HK-2 (cell line): ENCODE measurements around the gene PARVG.

ENCODE experiments used
- DNase-seq: peaks from one replicate; pipeline ENCODE4 v3.0.0-alpha.2; 2018; ENCODE audit not compliant: unreplicated experiment

The PARVG gene

GRCh38 chr22:44195189-44195871 lies 14.6 kb downstream of the PARVG start:
- DNase-seq = no peak

DNA sequence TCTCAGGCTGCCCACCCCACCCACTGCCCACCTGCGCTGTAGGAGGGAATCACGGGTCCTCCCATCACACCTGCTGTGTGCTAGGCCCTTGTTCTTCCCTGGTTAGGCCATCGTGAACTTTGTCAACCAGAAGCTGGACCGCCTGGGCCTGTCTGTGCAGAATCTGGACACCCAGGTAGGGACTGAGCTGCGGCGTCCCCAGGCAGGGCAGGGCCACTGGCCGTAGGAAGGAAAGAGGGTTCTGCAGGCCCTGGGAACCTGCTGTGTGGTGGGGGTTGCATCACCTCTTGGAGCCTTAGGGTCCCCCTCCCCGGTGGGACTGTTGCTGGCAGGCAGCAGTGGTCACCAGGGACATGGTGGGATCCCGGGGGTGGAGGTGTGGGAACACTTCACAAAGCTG lies 15.5 kb downstream of the PARVG start:
- DNase-seq = no peak

GRCh38 chr22:44196731-44197131 lies 16.0 kb downstream of the PARVG start:
- DNase-seq = no peak

DNA sequence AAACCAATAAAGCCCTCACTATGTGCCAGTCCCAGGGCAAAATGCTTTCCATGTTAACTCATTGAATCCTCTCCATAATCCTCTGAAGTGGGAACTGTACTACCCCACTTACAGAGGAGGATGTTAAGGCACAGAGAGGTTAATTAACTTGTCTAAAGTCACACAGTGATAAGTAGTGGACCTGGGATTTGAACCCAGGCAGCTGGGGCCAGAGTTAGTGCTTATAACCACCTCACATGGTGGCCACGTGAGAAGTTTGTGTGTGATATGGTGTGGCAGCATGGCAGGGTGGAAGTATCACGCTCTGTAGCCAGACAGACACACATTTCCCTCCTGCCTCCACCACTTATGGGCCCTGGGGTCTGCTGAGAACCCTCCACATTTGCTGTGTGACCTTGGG lies 16.5 kb downstream of the PARVG start:
- DNase-seq = no peak

GRCh38 chr22:44199164-44199563 lies 18.4 kb downstream of the PARVG start:
- DNase-seq = no peak

DNA sequence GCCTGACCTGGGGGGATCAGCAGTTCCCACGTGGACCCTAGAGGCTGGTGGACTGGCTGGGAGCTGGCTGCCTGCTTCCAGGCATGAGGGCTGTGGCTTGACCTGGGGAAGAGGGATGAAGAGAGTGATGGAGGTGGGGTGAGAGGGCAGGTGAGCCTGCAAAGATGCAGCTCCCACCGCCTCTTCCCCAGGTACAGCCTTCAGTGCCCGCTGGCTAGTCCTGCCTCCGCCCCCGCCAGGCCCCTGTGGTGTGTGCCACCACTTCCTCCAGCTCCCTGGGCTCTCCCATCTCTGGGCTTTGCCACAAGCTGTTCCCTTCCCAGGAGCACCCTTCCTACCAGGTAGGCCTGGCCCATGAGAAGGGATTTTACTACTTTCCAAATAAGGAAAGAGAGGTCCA lies 19.1 kb downstream of the PARVG start:
- no peak for DNase-seq

- DNase-seq = no peak
Observed at GRCh38 chr22:44200451-44200850, 19.7 kb downstream of the PARVG start.

- DNase-seq = no peak
Observed at GRCh38 chr22:44200855-44201550, 20.3 kb downstream of the PARVG start.

GRCh38 chr22:44201665-44202064 lies 20.9 kb downstream of the PARVG start:
- no peak for DNase-seq

GRCh38 chr22:44202261-44202789 lies 21.6 kb downstream of the PARVG start:
- no peak for DNase-seq

DNA sequence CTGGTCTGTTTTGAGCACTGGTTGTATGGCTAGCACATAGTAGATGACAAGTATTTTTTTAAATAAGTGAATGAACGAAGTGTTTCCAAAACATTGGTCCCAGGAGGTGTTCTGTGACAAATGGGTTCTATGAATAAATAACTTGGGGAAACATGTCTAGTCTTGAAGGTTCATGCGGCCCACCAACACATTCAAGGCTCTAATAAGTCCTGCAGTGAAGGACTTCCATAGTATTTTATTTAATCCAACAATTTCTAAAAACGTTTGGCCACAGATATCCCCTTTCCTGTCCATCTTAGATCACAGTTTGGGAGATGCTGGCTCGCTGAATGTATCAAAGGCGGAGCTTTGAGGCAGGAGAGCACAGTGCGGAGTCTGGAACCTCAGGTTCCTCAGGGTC lies 22.5 kb downstream of the PARVG start:
- DNase-seq = no peak

DNA sequence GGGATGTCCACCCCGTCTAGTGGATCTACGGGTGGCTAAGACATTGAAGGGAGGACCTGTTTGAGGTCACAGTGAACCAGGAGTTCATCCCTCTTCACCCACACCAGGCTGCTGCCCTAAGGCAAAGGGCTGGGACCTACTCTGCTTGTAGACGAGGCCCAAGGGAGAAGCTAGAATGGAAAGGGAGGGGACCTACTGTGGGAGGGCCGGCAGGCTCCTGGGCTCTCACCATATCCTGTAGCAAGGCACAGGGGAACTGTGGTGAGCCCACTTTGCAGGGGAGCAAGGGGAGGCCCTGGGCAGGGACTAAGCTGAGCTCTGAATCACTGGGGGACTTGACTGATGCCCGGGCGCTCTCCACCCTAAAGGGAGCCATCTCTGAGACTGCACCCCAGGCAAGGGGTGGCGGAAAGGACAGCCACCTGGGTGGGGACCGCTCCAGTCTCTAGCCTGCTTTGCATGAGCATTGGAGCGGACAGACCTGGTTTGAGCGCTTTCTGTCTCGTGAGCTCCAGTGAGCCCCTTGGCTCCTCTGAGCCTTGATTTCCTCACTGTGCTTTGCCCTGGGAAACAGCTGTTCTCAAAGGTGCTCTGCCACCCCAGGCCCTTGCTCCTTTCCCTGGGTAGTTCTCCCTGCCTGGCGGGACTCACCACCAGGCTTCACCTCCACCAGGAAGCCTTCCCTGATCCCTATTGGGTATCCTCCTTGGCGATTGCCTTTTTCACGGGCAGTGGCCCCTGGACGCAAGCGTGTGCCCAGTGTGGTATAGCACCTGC lies 24.2 kb downstream of the PARVG start:
- no peak for DNase-seq

DNA sequence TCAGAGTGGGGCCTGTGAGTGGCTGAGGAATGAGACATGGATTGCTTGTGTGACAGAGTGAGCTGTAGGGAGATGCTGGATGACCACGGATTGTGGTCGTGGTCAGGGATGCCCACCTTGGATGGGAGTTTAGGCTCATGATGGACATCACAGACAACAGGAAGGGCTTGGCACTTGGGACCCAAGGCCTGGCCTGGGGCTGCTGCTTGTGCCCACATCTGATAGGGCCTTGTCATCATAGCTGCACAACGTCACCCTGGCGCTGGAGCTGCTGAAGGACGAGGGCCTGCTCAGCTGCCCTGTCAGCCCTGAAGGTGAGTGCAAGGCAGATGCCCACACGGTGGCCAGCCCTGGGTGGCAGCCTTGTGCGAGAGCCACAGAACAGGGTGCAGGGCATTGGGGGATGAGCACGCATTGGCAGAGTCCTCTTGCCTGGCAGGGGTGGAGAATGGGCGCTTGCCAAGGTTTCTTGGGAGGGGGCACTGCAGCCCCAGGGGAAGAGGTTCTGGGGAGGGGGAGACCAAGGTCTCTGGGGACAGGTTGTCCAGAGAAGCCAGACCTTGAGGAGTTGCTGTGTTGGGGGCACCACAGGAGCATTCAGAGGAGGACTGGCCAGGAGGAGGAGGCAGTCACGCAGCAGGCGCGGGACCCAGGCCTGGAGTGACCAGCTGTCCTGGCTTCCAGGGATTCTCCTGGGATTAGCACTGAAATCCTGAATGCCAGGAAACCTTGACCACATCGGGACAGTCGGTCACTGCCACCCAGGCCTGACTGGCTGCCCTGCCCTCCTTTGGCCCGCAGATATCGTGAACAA lies 25.0 kb downstream of the PARVG start:
- DNase-seq = no peak

- no peak for DNase-seq
Observed at GRCh38 chr22:44206330-44206645, 25.6 kb downstream of the PARVG start.

GRCh38 chr22:44206696-44207095 lies 26.0 kb downstream of the PARVG start:
- DNase-seq = no peak

DNA sequence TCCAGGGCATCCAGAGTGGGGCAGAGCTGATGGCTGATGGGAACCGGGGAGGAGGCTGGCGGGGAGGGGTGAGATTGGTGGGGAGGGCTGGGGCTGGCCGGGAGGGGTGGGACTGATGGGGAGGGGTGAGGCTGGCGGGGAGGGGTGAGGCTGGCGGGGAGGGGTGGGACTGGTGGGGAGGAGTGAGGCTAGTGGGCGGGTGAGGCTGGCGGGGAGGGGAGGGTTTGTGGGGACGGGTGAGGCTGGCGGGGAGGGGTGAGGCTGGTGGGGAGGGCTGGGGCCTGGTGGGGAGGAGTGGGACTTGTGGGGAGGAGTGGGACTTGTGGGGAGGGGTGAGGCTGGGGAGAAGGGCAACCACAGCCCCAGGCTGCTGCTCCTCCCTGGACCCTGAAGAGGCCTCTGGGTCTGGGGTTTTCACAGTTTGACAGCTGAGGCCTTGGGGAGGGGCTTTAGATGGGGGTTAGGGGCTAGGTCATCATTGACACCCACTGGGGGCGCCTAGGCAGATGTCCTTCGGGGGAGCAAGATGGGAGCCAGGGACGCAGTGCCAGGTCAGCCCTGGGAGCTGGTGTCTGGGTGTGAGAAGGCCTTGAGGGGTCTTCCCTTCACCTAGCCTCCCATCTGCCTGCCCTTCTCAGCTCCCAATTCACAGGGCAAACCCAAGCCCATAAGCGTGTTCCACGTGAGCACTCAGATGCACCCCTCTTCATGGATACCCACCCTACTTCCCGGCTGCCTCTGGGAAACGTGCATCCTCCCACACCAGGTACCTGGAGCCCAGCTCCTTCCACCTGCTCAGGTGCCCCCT lies 26.7 kb downstream of the PARVG start:
- no peak for DNase-seq

- DNase-seq = no peak
Observed at GRCh38 chr22:44207981-44208317, 27.2 kb downstream of the PARVG start.

- DNase-seq = no peak
Observed at GRCh38 chr22:44209343-44209742, 28.6 kb downstream of the PARVG start.

GRCh38 chr22:44210722-44211121 lies 30.0 kb downstream of the PARVG start:
- DNase-seq = no peak

DNA sequence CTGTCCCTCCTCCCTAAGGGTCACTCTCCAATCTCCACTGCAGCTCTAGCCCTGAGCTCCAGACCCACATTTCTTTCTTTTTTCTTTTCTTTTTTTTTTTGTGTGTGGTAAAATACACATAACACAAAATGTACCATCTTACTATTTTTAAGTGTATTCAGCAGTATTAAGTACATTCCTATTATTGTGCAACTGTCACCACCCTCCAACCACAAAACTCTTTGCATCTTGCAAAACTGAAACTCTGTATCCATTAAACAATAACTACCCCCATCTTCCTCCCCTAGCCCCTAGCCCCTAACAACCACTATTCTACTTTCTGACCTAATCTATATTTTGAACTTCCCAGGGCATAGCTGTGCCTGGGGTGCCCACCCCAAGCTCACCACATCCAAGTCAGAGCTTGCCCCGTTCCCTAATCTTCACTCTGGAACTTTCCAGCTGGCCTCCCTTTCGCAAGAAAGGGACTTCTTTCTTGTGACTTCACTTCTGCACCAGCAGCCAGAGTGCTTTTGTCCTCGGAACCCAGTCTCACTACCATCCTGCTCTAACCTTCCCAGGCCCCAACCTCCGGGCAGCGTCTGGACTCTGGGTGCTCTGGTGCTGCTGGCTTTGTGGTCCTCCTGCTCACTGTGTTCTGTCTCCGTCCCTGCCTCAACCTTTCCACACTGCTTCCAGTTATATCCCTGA lies 30.7 kb downstream of the PARVG start:
- no peak for DNase-seq
